Endometrial microvascular endothelial cells (primary cell): Measurements from ENCODE around the gene TEAD3. TPM values are rescaled to one million over a fixed set of nuclear protein-coding genes. Genes with fewer than 3 reads are reported as not detected.
"Not testable (repeated sequence)": the region's sequence is repeated elsewhere in the genome, so short reads cannot be mapped to it uniquely, and the experiment has no call there.

ENCODE experiments used
- in situ Hi-C: cut with HindIII; loops from 2 replicates; pipeline ENCODE4 v1.10.0; 2017; ENCODE audit warnings: low sequenced_read_pairs, low pct_unique_long_range_greater_than_20kb; ENCODE audit errors: inconsistent ontology term
- total RNA-seq: library from RNA; depleted of rRNA; stranded (reverse); fragments of >200 nt; gene quantifications from one replicate; pipeline ENCODE4 v1.2.3, GENCODE V29; 2015; ENCODE audit errors: inconsistent ontology term

TEAD3 gene
- total RNA-seq = 1.2 TPM

DNA sequence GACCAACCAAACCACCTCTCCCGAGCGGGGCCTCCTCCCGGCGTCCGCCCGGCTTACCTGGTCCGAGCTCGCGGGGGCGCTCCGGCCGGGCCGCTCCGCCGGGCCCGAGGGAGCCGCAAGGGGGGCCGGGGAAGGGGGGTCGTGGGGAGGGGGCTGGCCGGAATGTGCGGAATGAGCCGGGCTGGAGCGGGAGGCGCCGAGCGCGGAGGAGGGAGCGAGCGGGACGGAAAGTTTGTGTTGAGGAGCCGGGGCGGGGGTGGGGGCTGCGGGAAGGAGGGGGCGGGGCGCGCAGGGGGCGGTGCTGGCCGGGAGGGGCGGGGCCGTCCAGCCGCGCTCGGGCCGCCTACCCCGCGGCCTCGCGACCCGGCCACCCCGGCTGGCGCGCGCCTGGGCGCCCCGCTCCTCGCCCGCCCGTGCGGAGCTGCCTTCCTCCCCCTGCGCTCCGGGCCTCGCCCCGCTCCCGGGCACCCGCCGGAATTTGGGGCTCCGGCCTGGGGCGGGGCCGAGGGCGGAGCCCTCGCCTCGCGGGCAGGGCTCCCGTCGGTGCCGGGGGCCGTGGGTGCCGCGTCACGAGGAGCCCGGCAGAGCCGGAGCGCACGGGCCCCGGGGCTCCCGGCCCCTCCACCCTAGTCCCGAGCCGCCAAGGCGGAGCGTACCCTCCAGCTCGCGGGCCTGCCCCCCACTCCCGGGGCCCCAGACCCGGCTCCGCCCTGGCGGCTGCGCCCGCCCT is at the start of gene TEAD3:
TEAD3 (minus strand) TSS at position 239 of the 730 bp plus-strand sequence.
- in situ Hi-C loops = no loop called here

DNA sequence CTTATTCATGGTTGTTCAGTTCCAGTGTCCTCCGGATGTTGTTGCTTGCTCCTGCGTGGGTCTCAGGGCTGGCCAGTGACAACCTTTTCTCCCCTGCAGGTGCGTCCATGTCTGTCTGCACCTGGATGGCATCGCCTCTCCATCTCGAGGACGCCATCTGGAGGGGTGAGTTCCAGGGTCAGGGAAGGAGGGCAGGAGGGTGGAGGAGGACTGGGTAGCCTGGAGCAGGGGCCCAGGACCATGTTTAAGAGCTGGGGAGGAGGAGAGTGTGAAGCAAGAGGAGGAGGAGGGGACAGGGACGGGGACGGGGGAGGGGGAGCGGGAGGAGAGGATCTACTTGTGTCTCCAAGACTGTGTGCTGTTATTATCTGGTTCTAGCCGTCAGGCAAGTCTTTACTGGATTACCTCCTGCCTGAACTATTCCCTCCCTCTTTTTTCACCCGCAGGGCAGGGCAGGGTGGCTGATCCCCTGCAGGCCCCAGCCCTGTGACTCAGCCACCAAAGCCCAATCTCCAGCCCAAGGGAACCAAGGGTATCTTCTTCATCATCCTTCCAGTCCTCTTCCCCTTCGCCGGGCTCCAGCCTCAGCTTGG is 48.0 kb upstream of the TEAD3 start:
- in situ Hi-C loops = no loop called here

DNA sequence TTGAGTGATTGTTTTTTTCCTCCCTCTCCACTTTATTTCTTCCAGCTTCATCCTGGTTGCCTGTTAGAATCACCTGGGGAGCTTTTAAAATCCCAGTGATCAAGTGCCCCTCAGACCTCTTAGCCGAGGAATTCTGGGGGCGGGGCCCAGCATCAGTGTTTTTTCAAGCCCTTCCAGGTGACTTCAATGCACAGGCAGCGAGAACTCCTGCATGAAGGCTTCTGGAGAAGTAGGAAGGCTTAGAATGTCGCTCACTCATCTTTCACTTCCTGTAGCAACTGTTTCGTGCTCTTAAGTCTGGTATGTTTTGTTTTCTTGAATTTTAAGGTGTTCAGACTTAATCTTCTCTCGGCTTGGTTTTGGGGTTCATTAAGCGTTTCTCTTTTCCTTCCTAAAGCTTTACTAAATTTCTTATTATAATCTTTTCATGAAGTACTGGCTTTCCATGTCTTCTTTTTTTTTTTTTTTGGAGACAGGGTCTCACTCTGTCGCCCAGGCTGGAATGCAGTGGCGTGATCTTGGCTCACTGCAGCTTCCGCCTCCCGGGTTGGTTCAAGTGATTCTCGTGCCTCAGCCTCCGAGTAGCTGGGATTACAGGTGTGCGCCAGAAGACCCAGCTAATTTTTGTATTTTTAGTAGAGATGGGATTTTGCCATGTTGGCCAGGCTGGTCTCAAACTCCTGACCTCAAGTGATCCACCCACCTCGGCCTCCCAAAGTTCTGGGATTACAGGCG is 46.7 kb upstream of the TEAD3 start:
- in situ Hi-C loops = no loop called here

DNA sequence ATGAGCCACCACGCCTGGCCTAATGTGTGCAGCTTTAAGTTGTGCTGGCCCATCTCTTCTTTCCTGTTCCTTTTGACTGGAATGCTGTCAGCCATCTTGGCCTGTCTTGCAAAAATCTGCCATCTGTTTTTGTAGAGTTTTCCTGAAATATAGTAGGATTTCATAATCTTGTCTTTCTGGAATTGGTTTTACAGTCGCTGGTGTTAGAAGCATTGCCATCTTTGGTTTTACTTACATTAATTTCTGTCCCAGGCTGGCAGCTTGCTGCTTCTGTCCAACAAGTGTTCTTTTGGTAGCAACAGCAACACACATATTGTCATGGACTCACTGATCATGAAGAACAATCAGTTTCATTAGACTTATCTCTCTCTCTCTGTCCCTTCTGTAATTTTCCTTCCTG is 45.0 kb upstream of the TEAD3 start:
- in situ Hi-C loops = no loop called here

DNA sequence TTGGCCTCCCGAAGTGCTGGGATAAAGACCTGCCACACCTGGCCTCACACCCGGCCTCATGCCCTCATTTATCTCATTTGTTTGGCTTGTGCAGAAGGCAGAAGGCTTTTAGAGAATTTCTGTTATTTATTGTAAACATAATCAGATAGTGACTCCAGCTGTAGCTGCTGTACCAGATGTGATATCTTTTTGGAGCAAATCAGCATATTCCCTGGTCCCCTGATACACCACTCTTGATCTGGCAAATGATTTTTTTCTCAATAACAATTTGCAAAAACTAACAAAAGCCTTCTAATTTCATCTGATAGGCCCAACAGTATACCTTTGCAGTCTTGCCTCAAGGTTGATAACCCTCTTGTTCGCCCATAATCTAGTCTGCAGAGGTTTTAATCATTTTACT is 42.3 kb upstream of the TEAD3 start:
- in situ Hi-C loops = no loop called here

DNA sequence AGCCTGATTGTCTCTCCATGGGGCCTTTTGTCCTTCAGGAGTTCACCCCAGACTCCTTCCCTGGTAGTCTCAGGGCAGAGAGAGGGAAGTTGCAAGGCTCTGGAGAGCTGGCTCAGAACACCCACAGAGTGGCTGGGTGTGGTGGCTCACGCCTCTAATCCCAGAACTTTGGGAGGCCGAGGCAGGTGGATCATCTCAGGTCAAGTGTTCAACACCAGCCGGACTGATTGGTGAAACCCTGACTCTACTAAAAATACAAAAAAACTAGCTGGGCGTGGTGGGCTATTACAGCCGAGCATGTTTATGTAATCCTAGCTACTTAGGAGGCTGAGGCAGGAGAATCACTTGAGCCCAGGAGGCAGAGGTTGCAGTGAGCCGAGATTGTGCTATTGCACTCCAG is 39.0 kb upstream of the TEAD3 start:
- in situ Hi-C loops = not testable (repeated sequence)

DNA sequence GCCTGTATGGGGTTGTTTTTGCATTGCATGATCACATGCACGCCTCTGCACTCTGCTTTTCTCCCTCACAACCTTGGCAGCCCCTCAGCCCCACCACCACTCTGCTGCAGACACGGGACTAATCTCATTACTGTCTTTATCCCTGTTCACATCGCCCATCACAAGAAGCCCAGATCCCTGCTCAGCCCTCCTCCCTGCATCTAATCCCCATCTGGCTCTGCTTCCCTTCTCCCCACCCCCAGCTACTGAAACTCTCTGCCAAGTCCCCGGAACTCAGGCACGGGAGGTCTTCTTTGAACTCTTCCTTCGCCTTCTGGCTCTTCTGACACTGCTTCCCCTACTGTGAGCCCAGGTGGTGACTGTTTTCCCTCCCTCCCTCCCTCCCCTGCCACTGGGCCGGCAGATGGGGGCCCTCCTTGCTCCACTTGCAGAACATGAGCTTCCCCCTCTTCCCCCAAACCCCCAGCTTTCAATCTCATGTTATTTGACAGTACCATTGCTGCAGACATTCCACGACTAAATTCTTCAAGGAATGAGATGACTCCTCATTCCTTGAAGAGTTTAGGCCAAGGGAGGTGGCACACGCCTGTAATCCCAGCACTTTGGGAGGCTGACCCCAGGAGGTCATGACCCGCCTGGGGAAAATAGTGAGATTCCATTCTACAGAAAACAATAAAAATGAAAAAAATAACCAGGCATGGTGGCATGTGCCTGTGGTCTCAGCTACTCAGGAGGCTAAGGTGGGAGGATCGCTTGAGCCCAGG is 37.7 kb upstream of the TEAD3 start:
- in situ Hi-C loops = no loop called here

DNA sequence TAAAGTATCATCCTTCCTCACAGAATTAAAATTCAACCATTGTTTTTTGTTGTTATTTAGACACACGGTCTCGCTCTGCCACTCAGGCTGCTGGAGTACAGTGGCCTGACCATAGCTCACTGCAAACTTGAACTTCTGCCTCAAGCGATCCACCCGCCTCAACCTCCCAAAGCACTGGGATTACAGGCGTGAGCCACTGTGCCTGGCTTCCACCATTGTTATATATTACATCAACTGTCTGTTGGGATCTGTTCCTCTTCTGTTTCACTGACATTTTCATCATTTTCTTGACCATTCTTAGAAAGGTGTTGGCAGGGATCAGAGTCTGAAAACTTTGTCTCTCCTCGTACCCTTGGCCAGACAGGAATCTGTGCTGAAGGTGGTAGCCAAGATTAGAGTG is 37.1 kb upstream of the TEAD3 start:
- in situ Hi-C loops = no loop called here

DNA sequence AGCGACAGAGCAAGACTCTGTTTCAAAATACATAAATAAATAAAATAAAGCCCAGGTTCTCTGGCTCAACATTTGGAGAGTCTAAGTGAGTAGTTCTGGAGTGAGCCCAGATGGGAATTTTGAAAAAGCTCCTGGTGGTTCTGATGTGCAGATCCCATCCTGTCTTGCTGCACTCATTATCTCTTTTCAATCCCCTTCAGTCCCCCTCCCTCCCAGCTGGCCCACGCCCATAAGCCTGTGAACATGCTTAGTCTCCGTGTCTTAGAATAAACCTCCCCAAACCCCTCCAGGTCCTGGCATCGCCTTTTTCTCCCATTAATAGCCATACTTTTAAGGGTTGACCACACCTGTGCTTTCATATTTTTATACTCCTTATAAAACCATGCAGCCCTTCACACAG is 35.2 kb upstream of the TEAD3 start:
- in situ Hi-C loops = no loop called here

DNA sequence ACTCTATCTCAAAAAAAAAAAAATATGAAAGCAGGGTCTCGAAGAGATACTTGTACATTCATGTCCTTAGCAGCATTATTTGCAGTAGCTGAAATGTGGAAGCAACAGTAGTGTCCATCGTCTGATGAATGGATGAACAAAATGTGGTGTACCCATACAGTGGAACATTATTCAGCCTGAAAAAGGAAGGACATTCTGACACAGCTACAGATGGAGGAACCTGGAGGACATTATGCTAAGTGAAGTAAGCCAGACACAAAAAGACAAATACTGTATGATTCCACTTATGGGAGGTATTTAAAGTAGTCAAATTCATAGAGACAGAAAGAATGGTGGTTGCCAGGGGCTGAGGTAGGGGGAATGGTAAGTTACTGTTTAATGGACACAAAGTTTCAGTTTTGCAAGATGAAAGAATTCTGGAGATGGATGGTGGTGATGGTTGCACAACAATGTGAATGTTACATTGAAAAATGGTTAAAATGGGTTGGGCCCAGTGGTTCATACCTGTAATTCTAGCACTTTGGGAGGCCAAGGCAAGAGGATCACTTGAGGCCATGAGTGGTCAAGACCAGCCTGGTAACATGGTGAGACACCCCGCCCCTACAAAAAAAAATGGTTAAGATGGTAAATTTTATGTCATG is 27.6 kb upstream of the TEAD3 start:
- in situ Hi-C loops = no loop called here

DNA sequence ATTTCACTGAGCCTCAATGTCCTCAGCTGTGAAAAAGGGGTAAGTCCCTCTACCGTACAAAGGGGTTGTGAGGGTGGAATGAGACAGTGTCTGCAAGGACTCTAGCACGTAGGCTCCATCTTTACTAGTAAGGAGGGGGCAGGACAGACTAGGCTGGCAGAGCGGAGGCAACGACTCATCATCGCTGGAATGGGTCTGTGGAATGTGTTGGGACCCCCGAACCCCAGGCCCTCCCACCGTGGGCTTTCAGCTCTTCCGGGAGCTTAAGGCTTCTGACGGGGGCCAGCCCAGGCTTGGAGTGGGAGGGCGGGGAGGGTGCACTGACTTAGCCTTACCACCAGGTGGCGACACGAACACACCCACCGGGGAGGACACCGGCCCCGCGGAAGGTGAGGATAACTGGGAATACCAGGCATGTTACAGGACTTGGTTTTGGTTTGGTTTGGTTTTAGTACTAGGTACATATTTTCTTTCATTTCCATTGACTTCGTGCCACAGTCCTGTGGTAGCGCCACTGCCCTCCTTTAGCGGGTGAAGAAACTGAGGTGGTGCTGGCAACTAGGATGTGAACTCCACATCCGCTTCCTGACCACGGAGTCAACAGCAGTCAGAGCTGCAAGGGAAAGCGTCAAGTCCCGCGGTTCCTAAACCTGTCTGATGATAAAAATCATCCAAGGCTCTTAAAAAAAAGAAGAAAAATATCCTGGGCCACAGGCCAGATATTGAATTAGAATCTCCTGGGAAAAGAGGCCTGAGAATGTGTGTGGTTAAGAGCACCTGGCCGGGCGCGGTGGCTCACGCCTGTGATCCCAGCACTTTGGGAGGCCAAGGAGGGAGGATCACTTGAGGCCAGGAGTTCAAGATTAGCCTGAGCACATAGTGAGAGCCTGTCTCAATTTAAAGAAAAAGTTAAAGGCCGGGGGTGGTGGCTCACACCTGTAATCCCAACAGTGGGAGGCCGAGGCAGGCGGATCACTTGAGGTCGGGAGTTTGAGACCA is 26.1 kb upstream of the TEAD3 start:
- in situ Hi-C loops = no loop called here

DNA sequence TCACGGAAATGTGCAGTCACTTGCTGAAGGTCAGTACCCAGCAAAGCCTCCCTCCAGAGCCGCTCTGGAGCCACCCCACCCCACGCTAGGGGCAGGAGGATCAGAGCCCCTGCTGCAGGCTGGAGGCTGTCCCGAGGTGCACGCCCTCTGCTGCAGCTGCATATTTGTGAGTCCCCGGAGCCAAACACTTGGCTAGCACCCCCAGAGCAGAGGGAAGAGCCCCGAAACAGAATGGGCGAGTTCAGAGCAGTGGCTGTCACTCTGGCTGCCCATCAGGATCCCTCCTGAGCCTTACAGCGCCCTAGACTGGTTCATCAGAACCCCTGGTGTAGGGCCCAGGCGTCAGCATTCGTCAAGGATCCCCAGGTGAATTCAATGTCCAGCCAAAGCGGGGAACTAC is 25.3 kb upstream of the TEAD3 start:
- in situ Hi-C loops = no loop called here

DNA sequence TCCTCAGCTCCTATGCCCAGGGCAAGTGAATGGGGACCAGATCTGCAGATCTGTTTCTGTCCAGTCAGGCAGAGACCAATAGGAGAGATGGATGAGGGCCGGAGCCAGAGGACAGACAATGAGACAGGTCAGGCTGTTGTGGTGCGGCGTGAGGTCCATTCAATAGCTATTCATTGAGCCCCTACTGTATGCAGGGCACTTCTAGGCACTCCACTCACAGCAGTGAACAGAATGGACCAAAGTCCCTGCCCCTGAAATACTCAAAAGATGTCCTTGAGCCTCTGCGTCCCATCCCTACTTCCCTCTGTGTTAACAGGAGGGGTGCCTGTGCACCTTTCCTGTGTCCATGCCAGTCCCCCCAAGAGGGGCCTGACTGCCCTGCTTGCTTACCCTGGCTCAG is 24.4 kb upstream of the TEAD3 start:
- in situ Hi-C loops = no loop called here

DNA sequence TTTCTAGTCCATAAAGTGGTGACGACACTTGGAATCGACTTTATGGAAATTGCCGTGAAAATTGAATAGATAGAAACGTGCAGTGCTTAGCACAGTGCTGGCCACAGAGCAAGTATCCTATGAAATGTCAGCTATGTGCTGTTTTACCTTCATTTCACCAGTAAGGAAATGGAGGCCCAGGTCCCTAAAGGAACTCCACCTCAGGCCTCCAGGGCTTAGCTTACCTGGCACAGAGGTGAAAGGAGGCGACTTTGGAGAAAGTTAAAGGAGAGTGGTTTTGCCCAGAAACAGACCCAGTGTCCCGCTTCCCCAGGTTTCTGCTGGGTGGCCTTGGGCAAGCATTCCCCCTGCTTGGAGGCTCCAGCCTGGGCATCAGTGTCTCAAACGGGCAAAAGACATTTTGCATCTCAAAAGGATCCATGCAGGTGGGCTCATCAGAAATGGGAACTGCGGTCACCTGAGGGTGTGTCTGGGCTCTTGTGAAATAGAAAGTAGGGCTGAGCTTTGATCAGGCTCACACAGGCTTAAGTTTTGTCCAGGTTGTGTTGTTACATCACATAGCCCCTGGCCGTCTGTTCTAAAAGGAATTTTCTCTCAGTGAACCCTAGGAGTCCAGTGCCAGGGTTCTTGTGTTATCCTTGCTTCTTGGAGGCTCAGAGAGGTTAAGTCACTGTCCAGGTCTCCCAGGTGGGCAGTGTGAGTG is 22.6 kb upstream of the TEAD3 start:
- in situ Hi-C loops = no loop called here

DNA sequence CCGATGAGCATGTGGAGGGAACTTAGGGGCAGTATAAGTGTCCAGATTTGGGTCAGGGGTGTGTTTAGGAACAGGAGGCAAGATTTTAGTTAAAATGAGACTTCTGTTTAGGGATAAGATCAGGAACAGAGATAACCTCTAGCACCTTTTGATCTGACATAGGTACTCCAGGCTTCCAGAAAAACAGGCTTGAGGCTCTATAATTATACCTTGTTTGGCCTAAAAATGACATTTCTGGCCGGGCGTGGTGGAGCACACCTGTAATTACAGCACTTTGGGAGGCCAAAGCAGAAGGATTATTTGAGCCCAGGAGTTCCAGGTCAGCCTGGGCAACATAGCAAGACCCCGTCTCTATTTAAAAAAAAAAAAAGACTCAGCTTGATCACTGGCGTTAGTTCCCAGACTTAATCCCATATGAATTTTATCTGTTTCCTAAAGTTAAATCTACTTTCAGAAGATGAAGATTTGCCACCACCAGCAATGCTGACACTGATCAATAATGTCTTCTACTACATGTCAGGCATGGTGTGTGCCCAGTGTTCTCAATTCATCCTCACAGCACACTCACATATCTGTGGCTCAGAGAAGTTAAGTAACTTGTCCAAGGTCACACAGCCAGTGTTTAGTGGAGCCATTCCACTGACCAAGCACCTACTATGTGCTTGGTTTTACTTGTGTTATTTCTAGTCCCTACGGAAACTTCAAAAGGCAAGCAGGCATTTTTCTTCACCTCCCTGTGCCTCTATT is 21.9 kb upstream of the TEAD3 start:
- in situ Hi-C loops = no loop called here

DNA sequence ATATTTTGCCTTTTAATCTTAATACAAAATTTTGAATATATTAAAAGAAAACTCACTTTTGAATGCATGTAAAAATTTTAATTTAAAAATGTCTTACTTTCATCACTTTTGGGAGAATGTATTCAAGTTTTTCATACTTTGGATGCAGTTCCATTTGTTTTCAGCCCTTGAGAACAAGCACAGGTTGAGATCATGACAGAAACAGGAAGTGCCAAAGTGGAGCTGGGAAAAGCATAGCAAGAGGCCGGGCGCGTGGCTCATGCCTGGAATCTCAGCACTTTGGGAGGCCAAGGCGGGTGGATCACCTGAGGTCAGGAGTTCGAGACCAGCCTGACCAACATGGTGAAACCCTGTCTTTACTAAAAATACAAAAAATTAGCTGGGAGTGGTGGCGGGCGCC is 21.1 kb upstream of the TEAD3 start:
- in situ Hi-C loops = not testable (repeated sequence)

DNA sequence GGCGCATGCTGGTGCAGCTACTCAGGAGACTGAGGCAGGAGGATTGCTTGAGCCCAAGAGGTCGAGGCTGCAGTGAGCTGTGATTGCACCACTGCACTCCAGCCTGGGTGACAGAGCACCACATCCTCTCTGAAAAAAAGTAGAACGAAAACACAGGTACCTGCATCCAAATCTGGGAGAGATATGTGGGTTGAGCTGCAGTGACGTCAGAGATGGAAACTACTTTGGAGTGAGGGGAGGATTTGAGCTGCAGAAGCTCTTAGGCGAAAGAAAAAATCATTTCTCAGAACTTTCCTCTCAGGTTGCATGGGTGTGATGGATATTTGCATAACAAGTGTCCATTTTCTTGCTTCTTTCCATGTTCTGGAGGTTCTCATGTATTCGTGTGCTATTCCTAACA is 19.8 kb upstream of the TEAD3 start:
- in situ Hi-C loops = no loop called here
